Activated CD8-positive, alpha-beta T cell treated with anti-CD3 and anti-CD28 coated beads for 36 hours (primary cell): Measurements from ENCODE around the gene TNFRSF1A. TPM values are rescaled to one million over a fixed set of nuclear protein-coding genes. Genes with fewer than 3 reads are reported as not detected.

ENCODE experiments used
- ATAC-seq: fragments of 200-7000 bp; cut with Tn5 transposase; one replicate; pipeline ENCODE4 v1.10.0; 2021; ENCODE audit warnings: mild to moderate bottlenecking, moderate library complexity
- CTCF ChIA-PET: fragments of 350-600 bp; sonication (Branson Sonifier 250); formaldehyde crosslinking; loops from one replicate; lab custom pipeline; 2021; ENCODE audit warnings: antibody characterized with exemption; lab: Charles Lee
- POLR2A ChIA-PET: fragments of 350-600 bp; sonication (Branson Sonifier 250); formaldehyde crosslinking; loops from one replicate; lab custom pipeline; 2021; ENCODE audit warnings: antibody characterized with exemption; lab: Charles Lee
- DNase-seq: peaks from one replicate; pipeline ENCODE4 v3.0.0-alpha.2; 2020
- H3K27ac Mint-ChIP-seq: one replicate; pipeline ENCODE4 v1.8.0; 2021; ENCODE audit warnings: mild to moderate bottlenecking, mixed read lengths
- H3K27me3 Mint-ChIP-seq: one replicate; pipeline ENCODE4 v1.8.0; 2021; ENCODE audit warnings: mixed read lengths
- H3K36me3 Mint-ChIP-seq: one replicate; pipeline ENCODE4 v1.8.0; 2021; ENCODE audit warnings: low read depth, mixed read lengths
- H3K4me1 Mint-ChIP-seq: one replicate; pipeline ENCODE4 v1.8.0; 2021; ENCODE audit warnings: low read depth, mixed read lengths
- H3K4me3 Mint-ChIP-seq: one replicate; pipeline ENCODE4 v1.8.0; 2021; ENCODE audit warnings: mild to moderate bottlenecking, moderate library complexity, mixed read lengths
- H3K9me3 Mint-ChIP-seq: one replicate; pipeline ENCODE4 v1.8.0; 2021; ENCODE audit warnings: mixed read lengths
- CTCF ChIP-seq: fragments of 200-600 bp; IDR thresholded peaks from one replicate; pipeline ENCODE4 v1.8.0; 2022; ENCODE audit warnings: antibody characterized with exemption, mild to moderate bottlenecking
- intact Hi-C: fragments of 100-400 bp; cut with micrococcal nuclease; formaldehyde crosslinking; loops from one replicate; pipeline ENCODE4 v1.10.0; 2022
- total RNA-seq, 2 experiments: library from RNA; stranded (reverse); gene quantifications; one replicate each; pipeline ENCODE4 v1.2.3, GENCODE V29; 2021

The TNFRSF1A gene
- total RNA-seq, 2 experiments from 2014 or later = 40.6 TPM

GRCh38 chr12:6303071-6303470 is 38.8 kb downstream of the TNFRSF1A start:
- Mint-ChIP-seq H3K4me1 (no peaks in the 10 kb centered on the region), H3K9me3 (no peaks in the 10 kb centered on the region), H3K27ac (no peak overlapping the region), H3K27me3 (peaks cover 1% of the 10 kb centered on the region), H3K4me3 (no peak overlapping the region), H3K36me3 (no peaks in the 10 kb centered on the region)
- ChIA-PET POLR2A (no interaction called here), CTCF (interaction anchor here (0.5 to 1.2 kb wide), 2 partner anchors 15 to 23 kb away, joined by 3 read pairs; no protein-coding TSS in a partner anchor)
- no peak for TF ChIP-seq CTCF
- intact Hi-C loops = no loop called here
- ATAC-seq (no peak), DNase-seq (no peak)

- no peak overlapping the region for H3K27ac Mint-ChIP-seq
- ATAC-seq (no peak), DNase-seq (no peak)
- H3K4me1 Mint-ChIP-seq = no peaks in the 10 kb centered on the region
- H3K27me3 Mint-ChIP-seq = peaks cover 1% of the 10 kb centered on the region
- CTCF ChIA-PET = interaction anchor here (0.5 to 1.2 kb wide), 2 partner anchors 15 to 23 kb away, joined by 3 read pairs; no protein-coding TSS in a partner anchor
- H3K9me3 Mint-ChIP-seq = no peaks in the 10 kb centered on the region
- POLR2A ChIA-PET = no interaction called here
- TF ChIP-seq CTCF = no peak
- intact Hi-C loops = no loop called here
- no peaks in the 10 kb centered on the region for H3K36me3 Mint-ChIP-seq
- H3K4me3 Mint-ChIP-seq = no peak overlapping the region
These were observed 39.3 kb downstream of the TNFRSF1A start for GRCh38 chr12:6302621-6303020.

GRCh38 chr12:6301721-6302120 is 40.2 kb downstream of the TNFRSF1A start:
- ChIA-PET CTCF (no interaction called here), POLR2A (no interaction called here)
- DNase-seq = no peak
- TF ChIP-seq CTCF = no peak
- Mint-ChIP-seq H3K4me1 (no peaks in the 10 kb centered on the region), H3K36me3 (no peaks in the 10 kb centered on the region), H3K27me3 (peaks cover 1% of the 10 kb centered on the region), H3K4me3 (no peak overlapping the region), H3K27ac (no peak overlapping the region), H3K9me3 (no peaks in the 10 kb centered on the region)
- ATAC-seq = no peak
- intact Hi-C loops = no loop called here

GRCh38 chr12:6297170-6297569 is 44.7 kb downstream of the TNFRSF1A start:
- intact Hi-C loops = no loop called here
- POLR2A ChIA-PET = interaction anchor here (0.6 kb wide), 1 partner anchor 239 kb away, joined by 3 read pairs; no protein-coding TSS in a partner anchor
- Mint-ChIP-seq H3K4me1 (no peaks in the 10 kb centered on the region), H3K27me3 (peaks cover 1% of the 10 kb centered on the region), H3K4me3 (no peak overlapping the region), H3K27ac (no peak overlapping the region), H3K9me3 (no peaks in the 10 kb centered on the region), H3K36me3 (no peaks in the 10 kb centered on the region)
- no peak for ATAC-seq
- CTCF ChIA-PET = interaction anchor here (1.6 to 2.5 kb wide), 2 partner anchors 13 to 18 kb away, joined by 4 to 8 read pairs; no protein-coding TSS in a partner anchor
- TF ChIP-seq CTCF = no peak
- DNase-seq = no peak

- Mint-ChIP-seq H3K9me3 (no peaks in the 10 kb centered on the region), H3K27me3 (peaks cover under 1% of the 10 kb centered on the region), H3K27ac (no peak overlapping the region), H3K36me3 (no peaks in the 10 kb centered on the region), H3K4me1 (no peaks in the 10 kb centered on the region), H3K4me3 (no peak overlapping the region)
- POLR2A ChIA-PET = no interaction called here
- no peak for TF ChIP-seq CTCF
- CTCF ChIA-PET = interaction anchor here (0.8 to 1.3 kb wide), 4 partner anchors 9 to 100 kb away, joined by 3 read pairs; no protein-coding TSS in a partner anchor
- DNase-seq (no peak), ATAC-seq (no peak)
- intact Hi-C loops = no loop called here
These were observed 46.6 kb downstream of the TNFRSF1A start for GRCh38 chr12:6295094-6295811.
